NB4 (cell line): ENCODE data around the gene FCN2.

Experiments
- POLR2A ChIP-seq: IDR thresholded peaks from 2 replicates; pipeline ENCODE4 v1.6.1; 2011; ENCODE audit warnings: mild to moderate bottlenecking; ENCODE audit not compliant: insufficient read length; ENCODE audit errors: extremely low read depth
- TF ChIP-seq, protein P1 (sequence below): IDR thresholded peaks from one replicate; pipeline ENCODE4 v1.5.1; 2012; ENCODE audit warnings: low read depth, low read length
- TF ChIP-seq, protein P2 (sequence below): IDR thresholded peaks from 2 replicates; pipeline ENCODE4 v1.6.1; 2011; ENCODE audit warnings: low read depth, low read length

DNA sequence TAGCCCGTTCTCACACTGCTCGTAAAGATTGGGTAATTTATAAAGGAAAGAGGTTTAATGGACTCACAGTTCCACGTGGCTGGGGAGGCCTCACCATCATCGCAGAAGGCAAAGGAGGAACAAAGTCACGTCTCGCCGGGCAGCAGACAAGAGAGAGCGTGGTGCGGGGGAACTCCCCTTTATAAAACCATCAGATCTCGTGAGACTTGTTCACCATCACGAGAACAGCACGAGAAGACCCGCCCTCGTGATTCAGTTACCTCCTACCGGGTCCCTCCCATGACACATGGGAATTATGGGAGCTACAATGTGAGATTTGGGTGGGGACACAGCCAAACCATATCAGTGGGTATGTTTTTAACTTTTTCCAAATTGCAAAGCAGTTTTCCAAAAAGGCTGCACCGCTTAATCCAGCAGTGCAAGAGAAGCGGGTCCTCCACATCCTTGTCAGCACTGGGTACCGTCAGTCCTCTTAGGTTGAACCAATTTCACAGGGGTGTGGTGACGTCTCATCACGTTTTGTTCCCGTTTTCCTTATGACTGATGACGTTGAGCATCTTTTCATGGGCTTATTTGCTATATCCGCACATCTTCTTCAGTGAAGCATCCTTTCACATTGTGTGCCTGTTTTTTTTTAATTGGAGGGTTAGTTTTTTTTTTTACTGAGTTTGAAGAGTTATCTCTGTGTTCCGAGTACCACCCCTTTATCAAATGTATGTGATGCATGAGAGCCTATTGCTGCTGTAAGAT, 8.0 kb upstream of the FCN2 start:
- TF ChIP-seq, protein P1, sequence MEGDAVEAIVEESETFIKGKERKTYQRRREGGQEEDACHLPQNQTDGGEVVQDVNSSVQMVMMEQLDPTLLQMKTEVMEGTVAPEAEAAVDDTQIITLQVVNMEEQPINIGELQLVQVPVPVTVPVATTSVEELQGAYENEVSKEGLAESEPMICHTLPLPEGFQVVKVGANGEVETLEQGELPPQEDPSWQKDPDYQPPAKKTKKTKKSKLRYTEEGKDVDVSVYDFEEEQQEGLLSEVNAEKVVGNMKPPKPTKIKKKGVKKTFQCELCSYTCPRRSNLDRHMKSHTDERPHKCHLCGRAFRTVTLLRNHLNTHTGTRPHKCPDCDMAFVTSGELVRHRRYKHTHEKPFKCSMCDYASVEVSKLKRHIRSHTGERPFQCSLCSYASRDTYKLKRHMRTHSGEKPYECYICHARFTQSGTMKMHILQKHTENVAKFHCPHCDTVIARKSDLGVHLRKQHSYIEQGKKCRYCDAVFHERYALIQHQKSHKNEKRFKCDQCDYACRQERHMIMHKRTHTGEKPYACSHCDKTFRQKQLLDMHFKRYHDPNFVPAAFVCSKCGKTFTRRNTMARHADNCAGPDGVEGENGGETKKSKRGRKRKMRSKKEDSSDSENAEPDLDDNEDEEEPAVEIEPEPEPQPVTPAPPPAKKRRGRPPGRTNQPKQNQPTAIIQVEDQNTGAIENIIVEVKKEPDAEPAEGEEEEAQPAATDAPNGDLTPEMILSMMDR = no peak
- TF ChIP-seq POLR2A = no peak
- TF ChIP-seq, protein P2, sequence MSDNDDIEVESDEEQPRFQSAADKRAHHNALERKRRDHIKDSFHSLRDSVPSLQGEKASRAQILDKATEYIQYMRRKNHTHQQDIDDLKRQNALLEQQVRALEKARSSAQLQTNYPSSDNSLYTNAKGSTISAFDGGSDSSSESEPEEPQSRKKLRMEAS = no peak
